Upper lobe of right lung (tissue), 1 donor: ENCODE results near the gene MCL1. TPM values are rescaled to one million over a fixed set of nuclear protein-coding genes. Genes with fewer than 3 reads are reported as not detected.

Experiments
- ATAC-seq: fragments of 200-7000 bp; cut with Tn5 transposase; one replicate; pipeline ENCODE4 v1.9.1; 2020; ENCODE audit warnings: mild to moderate bottlenecking, moderate library complexity
- DNase-seq: peaks from one replicate; pipeline ENCODE4 v3.0.0-alpha.2; 2020
- H3K27ac ChIP-seq: fragments of 200-600 bp; one replicate; pipeline ENCODE4 v1.8.0; 2022
- H3K27me3 ChIP-seq: fragments of 200-600 bp; one replicate; pipeline ENCODE4 v1.8.0; 2022; ENCODE audit warnings: mild to moderate bottlenecking
- H3K36me3 ChIP-seq: fragments of 200-600 bp; one replicate; pipeline ENCODE4 v1.8.0; 2022
- H3K4me1 ChIP-seq: fragments of 200-600 bp; one replicate; pipeline ENCODE4 v1.8.0; 2022
- H3K4me3 ChIP-seq: fragments of 200-600 bp; one replicate; pipeline ENCODE4 v1.8.0; 2022; ENCODE audit warnings: mild to moderate bottlenecking
- H3K9me3 ChIP-seq: fragments of 200-600 bp; one replicate; pipeline ENCODE4 v1.8.0; 2022
- intact Hi-C: fragments of 100-400 bp; cut with DNase I; formaldehyde crosslinking; loops from one replicate; pipeline ENCODE4 v1.11.0; 2022
- total RNA-seq: library from RNA; stranded (reverse); fragmentation: NEBNext Ultra II Directional; extraction: Animal tissue kit (Norgen Biotek cat#: 25700); gene quantifications from one replicate; pipeline ENCODE4 v1.2.1, GENCODE V29; 2021
- TF ChIP-seq, protein P1 (sequence below): fragments of 200-600 bp; IDR thresholded peaks from one replicate; pipeline ENCODE4 v1.8.0; 2022; ENCODE audit warnings: antibody characterized with exemption
- donor health status: DM: no; HTN: yes; CAD: no; lungs with severe emphysema.

MCL1 gene
- total RNA-seq, 1 donor from 2014 or later = 325 TPM

DNA sequence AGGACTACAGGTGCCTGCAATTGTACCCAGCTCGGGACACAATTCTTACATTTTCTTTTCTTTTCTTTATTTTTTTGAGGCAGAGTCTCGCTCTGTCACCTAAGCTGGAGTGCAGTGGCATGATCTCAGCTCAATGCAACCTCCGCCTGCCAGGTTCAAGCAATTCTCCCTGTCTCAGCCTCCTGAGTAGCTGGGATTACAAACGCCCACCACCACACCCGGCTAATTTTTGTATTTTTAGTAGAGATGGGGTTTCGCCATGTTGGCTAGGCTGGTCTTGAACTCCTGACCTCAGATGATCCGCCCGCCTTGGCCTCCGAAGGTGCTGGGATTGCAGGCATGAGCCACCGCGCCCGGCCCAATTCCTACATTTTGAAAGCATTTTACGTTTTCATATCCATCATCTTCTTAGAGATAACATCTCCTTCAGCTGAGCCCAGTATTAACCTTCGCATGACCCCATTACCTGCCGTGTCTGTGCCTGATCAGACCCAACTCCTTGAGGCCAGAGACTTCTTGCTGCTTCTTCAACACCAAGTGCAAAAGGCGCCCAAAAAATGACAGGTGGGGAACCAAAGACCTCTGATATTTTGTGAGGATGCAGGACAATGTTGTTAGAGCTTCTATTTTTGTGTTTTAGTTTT is 33.0 kb downstream of the MCL1 start:
- Histone ChIP-seq H3K9me3 (no peaks in the 10 kb centered on the region), H3K4me3 (no peak overlapping the region), H3K27ac (no peak overlapping the region), H3K27me3 (no peaks in the 10 kb centered on the region), H3K36me3 (no peaks in the 10 kb centered on the region), H3K4me1 (peaks cover 25% of the 10 kb centered on the region)
- DNase-seq = no peak
- TF ChIP-seq, protein P1, sequence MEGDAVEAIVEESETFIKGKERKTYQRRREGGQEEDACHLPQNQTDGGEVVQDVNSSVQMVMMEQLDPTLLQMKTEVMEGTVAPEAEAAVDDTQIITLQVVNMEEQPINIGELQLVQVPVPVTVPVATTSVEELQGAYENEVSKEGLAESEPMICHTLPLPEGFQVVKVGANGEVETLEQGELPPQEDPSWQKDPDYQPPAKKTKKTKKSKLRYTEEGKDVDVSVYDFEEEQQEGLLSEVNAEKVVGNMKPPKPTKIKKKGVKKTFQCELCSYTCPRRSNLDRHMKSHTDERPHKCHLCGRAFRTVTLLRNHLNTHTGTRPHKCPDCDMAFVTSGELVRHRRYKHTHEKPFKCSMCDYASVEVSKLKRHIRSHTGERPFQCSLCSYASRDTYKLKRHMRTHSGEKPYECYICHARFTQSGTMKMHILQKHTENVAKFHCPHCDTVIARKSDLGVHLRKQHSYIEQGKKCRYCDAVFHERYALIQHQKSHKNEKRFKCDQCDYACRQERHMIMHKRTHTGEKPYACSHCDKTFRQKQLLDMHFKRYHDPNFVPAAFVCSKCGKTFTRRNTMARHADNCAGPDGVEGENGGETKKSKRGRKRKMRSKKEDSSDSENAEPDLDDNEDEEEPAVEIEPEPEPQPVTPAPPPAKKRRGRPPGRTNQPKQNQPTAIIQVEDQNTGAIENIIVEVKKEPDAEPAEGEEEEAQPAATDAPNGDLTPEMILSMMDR = no peak
- no peak for ATAC-seq
- intact Hi-C loops = no loop called here

DNA sequence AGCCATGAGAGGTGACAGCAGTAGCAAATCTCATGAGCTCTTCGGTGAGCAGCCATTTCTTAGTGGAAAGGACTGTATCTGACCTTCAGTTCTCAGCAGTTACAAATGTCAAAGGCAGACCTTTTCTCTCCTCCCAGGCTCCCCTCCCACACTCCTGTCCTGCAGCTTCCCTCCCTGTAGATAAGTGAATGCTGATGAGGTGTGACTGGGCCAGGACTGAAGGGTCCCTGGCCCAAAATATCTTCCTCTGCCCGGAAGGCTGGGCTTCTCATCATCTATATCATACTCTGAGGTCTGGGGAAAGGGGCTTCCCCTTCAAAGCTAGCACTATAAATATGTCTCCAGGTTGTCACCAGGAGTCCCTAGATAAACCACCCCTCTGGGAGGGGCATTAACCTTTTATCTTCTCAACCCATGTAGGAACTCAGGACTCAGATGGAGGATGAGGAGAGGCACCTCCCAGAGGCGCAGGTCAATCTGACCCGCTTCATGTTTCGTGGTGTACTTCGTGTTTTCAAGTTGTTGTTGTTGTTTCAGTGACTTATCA is 33.9 kb downstream of the MCL1 start:
- Histone ChIP-seq H3K4me1 (peaks cover 17% of the 10 kb centered on the region), H3K9me3 (no peaks in the 10 kb centered on the region), H3K27me3 (no peaks in the 10 kb centered on the region), H3K4me3 (no peak overlapping the region), H3K27ac (no peak overlapping the region), H3K36me3 (no peaks in the 10 kb centered on the region)
- DNase-seq = no peak
- ATAC-seq = no peak
- intact Hi-C loops = no loop called here
- TF ChIP-seq, protein P1 = no peak

DNA sequence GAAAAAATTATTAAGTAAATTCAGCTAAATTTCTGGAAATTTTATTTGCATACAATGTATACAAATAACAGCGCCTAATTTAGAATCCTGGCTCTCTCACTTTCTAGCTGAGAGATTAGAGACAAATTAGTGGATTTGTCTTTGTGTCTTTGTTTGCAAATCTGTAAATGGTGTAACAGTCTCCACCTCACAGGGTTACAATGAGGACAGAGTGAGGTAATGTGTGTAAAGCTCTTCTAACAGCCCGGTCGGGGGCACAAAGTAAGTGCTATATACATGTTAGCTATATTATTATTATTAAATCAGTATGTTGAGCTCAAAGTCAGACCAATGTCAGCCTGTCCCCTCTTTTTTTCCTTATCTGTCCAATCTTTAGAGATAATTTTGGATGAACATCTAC is 35.2 kb downstream of the MCL1 start:
- H3K4me1 ChIP-seq = peaks cover 5% of the 10 kb centered on the region
- H3K36me3 ChIP-seq = no peaks in the 10 kb centered on the region
- ATAC-seq (no peak), DNase-seq (no peak)
- H3K27ac ChIP-seq = peak overlapping the region; percentile 42
- no peaks in the 10 kb centered on the region for H3K9me3 ChIP-seq
- H3K4me3 ChIP-seq = no peak overlapping the region
- no peaks in the 10 kb centered on the region for H3K27me3 ChIP-seq
- TF ChIP-seq, protein P1 = no peak
- intact Hi-C loops = no loop called here

DNA sequence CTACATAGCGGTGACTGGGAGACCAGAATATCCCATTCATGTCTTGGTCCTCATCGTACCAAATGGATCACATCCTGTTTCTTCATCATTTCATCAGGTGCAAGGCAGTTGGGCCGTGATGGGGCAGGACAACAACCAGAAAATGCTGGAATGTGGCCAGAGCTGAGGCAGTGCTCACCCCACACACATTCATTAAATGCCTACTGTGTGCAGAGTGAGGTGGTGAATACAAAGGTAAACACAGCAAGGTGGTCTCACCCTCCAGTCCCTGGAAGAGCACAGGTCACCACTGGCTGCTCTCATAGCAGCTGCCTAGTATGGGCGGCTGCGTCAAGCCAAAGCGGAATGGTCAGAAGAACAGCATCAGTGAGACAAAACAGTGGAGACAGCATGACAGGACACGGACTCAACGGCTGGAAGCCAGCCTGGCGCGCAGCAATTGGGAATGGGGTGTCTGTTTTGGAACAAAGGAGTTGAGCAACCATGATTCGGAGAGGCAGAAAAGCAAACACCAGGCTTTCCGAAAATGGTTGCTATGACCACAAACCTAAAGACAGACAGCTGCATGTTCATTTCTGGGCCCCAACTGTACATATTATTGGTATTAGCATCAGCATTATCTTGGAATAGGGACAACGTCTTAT is 35.8 kb downstream of the MCL1 start:
- no peaks in the 10 kb centered on the region for H3K27me3 ChIP-seq
- H3K27ac ChIP-seq = no peak overlapping the region
- ATAC-seq = peak; percentile 49
- TF ChIP-seq, protein P1 = no peak
- intact Hi-C loops = no loop called here
- no peak overlapping the region for H3K4me3 ChIP-seq
- H3K4me1 ChIP-seq = peaks cover 5% of the 10 kb centered on the region
- no peak for DNase-seq
- no peaks in the 10 kb centered on the region for H3K9me3 ChIP-seq
- H3K36me3 ChIP-seq = no peaks in the 10 kb centered on the region

DNA sequence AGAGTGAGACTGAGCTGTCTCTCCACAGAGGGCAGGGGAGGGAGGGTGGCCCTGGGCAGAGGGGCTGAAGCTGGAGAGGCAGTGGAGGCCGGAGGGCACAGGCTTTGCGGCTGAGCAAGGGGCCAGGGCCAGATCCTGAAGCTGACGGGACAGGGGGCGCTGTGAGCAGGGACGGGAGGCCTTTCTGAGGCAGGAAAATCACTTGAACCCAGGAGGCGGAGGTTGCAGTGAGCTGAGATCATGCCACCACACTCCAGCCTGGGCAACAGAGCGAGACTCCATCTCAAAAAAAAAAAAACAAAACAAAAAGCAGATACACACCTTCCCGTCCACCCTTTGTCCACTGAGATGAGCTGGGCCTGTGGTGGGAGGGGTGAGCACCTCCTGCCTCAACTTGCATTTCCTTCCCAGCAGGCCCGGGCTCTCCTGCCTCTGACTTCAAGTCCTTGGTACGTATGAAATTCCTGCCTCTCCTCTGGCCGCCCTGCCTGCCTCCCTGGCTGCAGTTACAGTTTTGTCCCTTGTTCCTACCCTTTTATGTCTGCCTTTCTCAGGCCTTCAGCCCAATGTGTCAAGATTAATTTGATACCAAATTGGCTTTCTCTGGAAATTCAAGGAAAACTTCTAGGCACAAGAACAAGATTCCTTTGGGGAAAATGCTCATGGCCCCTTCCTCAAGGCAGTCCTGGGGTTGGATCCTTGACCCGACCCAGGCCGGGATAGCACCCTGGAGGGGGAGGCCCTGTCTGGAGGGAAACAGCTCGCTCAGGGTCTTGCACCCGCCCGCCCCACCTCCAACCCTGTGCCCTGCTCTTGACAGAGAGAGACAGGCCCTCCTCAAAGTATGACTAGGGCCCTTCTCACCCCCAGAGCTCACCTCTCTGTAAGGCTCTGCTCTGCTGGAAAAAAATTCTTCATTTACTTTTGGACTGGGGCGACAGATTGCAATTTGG is 41.4 kb downstream of the MCL1 start:
- no peaks in the 10 kb centered on the region for H3K9me3 ChIP-seq
- H3K4me3 ChIP-seq = no peak overlapping the region
- TF ChIP-seq, protein P1 = no peak
- H3K36me3 ChIP-seq = no peaks in the 10 kb centered on the region
- no peaks in the 10 kb centered on the region for H3K4me1 ChIP-seq
- DNase-seq (no peak), ATAC-seq (peak; percentile 68)
- no peak overlapping the region for H3K27ac ChIP-seq
- H3K27me3 ChIP-seq = no peaks in the 10 kb centered on the region
- intact Hi-C loops = no loop called here
